Amniotic epithelial cell (primary cell): Measurements from ENCODE around the gene TUBB8B.
"Not testable (repeated sequence)": the region's sequence is repeated elsewhere in the genome, so short reads cannot be mapped to it uniquely, and the experiment has no call there.

Experiments
- DNase-seq: peaks from one replicate; pipeline ENCODE4 v3.0.0-alpha.2; 2010; ENCODE audit warnings: low read depth

TUBB8B gene

GRCh38 chr18:49176-49665 lies at the start of gene TUBB8B:
TUBB8B (minus strand) TSS chr18:49615; CDS start chr18:49557, 58 bp downstream.
- not testable (repeated sequence) for DNase-seq

- not testable (repeated sequence) for DNase-seq
Measured at GRCh38 chr18:97252-97914, 48.0 kb upstream of the TUBB8B start.

- not testable (repeated sequence) for DNase-seq
Measured at GRCh38 chr18:96767-97131, 47.3 kb upstream of the TUBB8B start.

GRCh38 chr18:96101-96766 lies 46.8 kb upstream of the TUBB8B start:
- DNase-seq: not testable (repeated sequence)

GRCh38 chr18:95580-95979 lies 46.2 kb upstream of the TUBB8B start:
- not testable (repeated sequence) for DNase-seq

GRCh38 chr18:93897-94408 lies 44.5 kb upstream of the TUBB8B start:
- DNase-seq: not testable (repeated sequence)

- DNase-seq: not testable (repeated sequence)
Measured at GRCh38 chr18:91561-91960, 42.1 kb upstream of the TUBB8B start.

GRCh38 chr18:90396-91193 lies 41.2 kb upstream of the TUBB8B start:
- peak; percentile 21 for DNase-seq

- not testable (repeated sequence) for DNase-seq
Measured at GRCh38 chr18:89124-89523, 39.7 kb upstream of the TUBB8B start.

GRCh38 chr18:84801-85200 lies 35.4 kb upstream of the TUBB8B start:
- DNase-seq: not testable (repeated sequence)

GRCh38 chr18:82626-83209 lies 33.3 kb upstream of the TUBB8B start:
- not testable (repeated sequence) for DNase-seq

- DNase-seq: not testable (repeated sequence)
Measured at GRCh38 chr18:80881-81280, 31.5 kb upstream of the TUBB8B start.

GRCh38 chr18:80202-80601 lies 30.8 kb upstream of the TUBB8B start:
- not testable (repeated sequence) for DNase-seq

GRCh38 chr18:75525-76160 lies 26.2 kb upstream of the TUBB8B start:
- not testable (repeated sequence) for DNase-seq

GRCh38 chr18:73181-73777 lies 23.9 kb upstream of the TUBB8B start:
- DNase-seq: not testable (repeated sequence)

GRCh38 chr18:67701-68100 lies 18.3 kb upstream of the TUBB8B start:
- not testable (repeated sequence) for DNase-seq

- DNase-seq: not testable (repeated sequence)
Measured at GRCh38 chr18:64279-64678, 14.9 kb upstream of the TUBB8B start.

- not testable (repeated sequence) for DNase-seq
Measured at GRCh38 chr18:63656-64055, 14.2 kb upstream of the TUBB8B start.

- not testable (repeated sequence) for DNase-seq
Measured at GRCh38 chr18:54388-54787, 5.0 kb upstream of the TUBB8B start.

GRCh38 chr18:48696-49095 lies 719 bp downstream of the TUBB8B start:
- not testable (repeated sequence) for DNase-seq

GRCh38 chr18:13177-13576 lies 36.2 kb downstream of the TUBB8B start:
- not testable (repeated sequence) for DNase-seq
